Measurements from ENCODE around the gene ATPAF2. TPM values are rescaled to one million over a fixed set of nuclear protein-coding genes. Genes with fewer than 3 reads are reported as not detected.

The ATPAF2 gene
- total RNA-seq (2021) (44.5 and 61.7 TPM in 2 replicates), Bru-seq, nascent RNA (percentile 61 among the genes with signal in this experiment), BruChase-seq, experiment 1, labeled RNA remaining after a 2-hour chase (percentile 65 among the genes with signal in this experiment), BruChase-seq, experiment 2, labeled RNA remaining after a 6-hour chase (percentile 62 among the genes with signal in this experiment)
- long read RNA-seq, transcript ATPAF2-206 (8 exons, 1,564 nt) = major isoform, 69 of 78 reads
- long read RNA-seq, partial matches to known transcripts = 4 of 78 reads
- long read RNA-seq, other reads (novel, unspliced or antisense) = 5 of 78 reads

- Histone ChIP-seq H3K79me2 (ENCODE audit: low read depth) (peaks cover 56% of the 10 kb centered on the region), H4K20me1 (ENCODE audit: insufficient read depth) (no peaks in the 10 kb centered on the region), H3K9me3 (ENCODE audit: insufficient read depth, low read depth) (no peaks in the 10 kb centered on the region), H3K4me3 (peak within 1 kb of the TSS; percentile 92), H2AFZ (peak within 1 kb of the TSS; percentile 98), H3K27ac (no peak within 1 kb of the TSS), H3K4me2 (peak within 1 kb of the TSS; percentile 100), H3K27me3 (ENCODE audit: insufficient read depth, low read depth) (no peaks in the 10 kb centered on the region), H3K36me3 (ENCODE audit: low read depth) (no peaks in the 10 kb centered on the region), H3K9me2 (ENCODE audit: insufficient read depth) (no peaks in the 10 kb centered on the region), H3F3A (ENCODE audit: insufficient read depth, low read depth) (peaks cover 19% of the 10 kb centered on the region; the same call in 1 of the 2 replicates), H3K4me1 (replicated peaks; ENCODE audit: insufficient read depth) (peaks cover 36% of the 10 kb centered on the region)
- no TSS peak for BruUV-seq (replicated peaks)
- ChIA-PET CTCF (no interaction called here), POLR2A (ENCODE audit: unreplicated experiment) (interaction anchor here (0.6 kb wide), 2 partner anchors 66 kb away, joined by 3 to 5 read pairs; partner anchors contain the start of gene DRC3)
- DNase-seq = peak; percentile 94 to 100
- TF ChIP-seq EZH2 (IDR thresholded peaks at IDR 0.05; ENCODE audit: low read depth) = no peak
- TF ChIP-seq, protein P1, sequence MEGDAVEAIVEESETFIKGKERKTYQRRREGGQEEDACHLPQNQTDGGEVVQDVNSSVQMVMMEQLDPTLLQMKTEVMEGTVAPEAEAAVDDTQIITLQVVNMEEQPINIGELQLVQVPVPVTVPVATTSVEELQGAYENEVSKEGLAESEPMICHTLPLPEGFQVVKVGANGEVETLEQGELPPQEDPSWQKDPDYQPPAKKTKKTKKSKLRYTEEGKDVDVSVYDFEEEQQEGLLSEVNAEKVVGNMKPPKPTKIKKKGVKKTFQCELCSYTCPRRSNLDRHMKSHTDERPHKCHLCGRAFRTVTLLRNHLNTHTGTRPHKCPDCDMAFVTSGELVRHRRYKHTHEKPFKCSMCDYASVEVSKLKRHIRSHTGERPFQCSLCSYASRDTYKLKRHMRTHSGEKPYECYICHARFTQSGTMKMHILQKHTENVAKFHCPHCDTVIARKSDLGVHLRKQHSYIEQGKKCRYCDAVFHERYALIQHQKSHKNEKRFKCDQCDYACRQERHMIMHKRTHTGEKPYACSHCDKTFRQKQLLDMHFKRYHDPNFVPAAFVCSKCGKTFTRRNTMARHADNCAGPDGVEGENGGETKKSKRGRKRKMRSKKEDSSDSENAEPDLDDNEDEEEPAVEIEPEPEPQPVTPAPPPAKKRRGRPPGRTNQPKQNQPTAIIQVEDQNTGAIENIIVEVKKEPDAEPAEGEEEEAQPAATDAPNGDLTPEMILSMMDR (conservative IDR thresholded peaks at IDR 0.05) = no peak
- intact Hi-C loops (cut with micrococcal nuclease; ENCODE audit: unreplicated experiment) = loop anchor here (1.0 to 5.0 kb wide), 3 partner anchors 48 to 217 kb away; partner anchors contain the start of gene DRG2
These were observed at the start of gene ATPAF2, which contains the start of gene GID4 for GRCh38 chr17:18038861-18039534. TSS of gene ATPAF2 (minus strand) at chr17:18039168. CDS start at chr17:18039013, 155 bp downstream. TSS of gene GID4 (plus strand) at chr17:18039408. CDS start at chr17:18039465, 57 bp downstream.

- ChIA-PET CTCF (no interaction called here), POLR2A (ENCODE audit: unreplicated experiment) (no interaction called here)
- Histone ChIP-seq H3K4me2 (peak within 1 kb of the TSS; percentile 87), H3K9me2 (ENCODE audit: insufficient read depth) (no peaks in the 10 kb centered on the region), H3K36me3 (ENCODE audit: low read depth) (0 out of 2 replicates have a peak, but pooled peaks cover 2% of the 10 kb centered on the region), H3K79me2 (ENCODE audit: low read depth) (peaks cover 37% of the 10 kb centered on the region), H3K27ac (peak within 1 kb of the TSS; percentile 38), H3F3A (ENCODE audit: insufficient read depth, low read depth) (peaks cover 15% of the 10 kb centered on the region; the same call in 1 of the 2 replicates), H4K20me1 (ENCODE audit: insufficient read depth) (no peaks in the 10 kb centered on the region), H3K27me3 (ENCODE audit: insufficient read depth, low read depth) (no peaks in the 10 kb centered on the region), H3K4me3 (peak within 1 kb of the TSS; percentile 94), H2AFZ (peak within 1 kb of the TSS; percentile 86), H3K9me3 (ENCODE audit: insufficient read depth, low read depth) (no peaks in the 10 kb centered on the region), H3K4me1 (replicated peaks; ENCODE audit: insufficient read depth) (peaks cover 10% of the 10 kb centered on the region)
- peak; percentile 77 to 97 for DNase-seq
- TSS peak; percentile 58 for BruUV-seq (replicated peaks)
- intact Hi-C loops (cut with micrococcal nuclease; ENCODE audit: unreplicated experiment) = loop anchor here (2.0 kb wide), 1 partner anchor 49 kb away; the partner anchor contains the start of genes ATPAF2 and GID4
- no peak for TF ChIP-seq EZH2 (IDR thresholded peaks at IDR 0.05; ENCODE audit: low read depth)
- TF ChIP-seq, protein P1 (conservative IDR thresholded peaks at IDR 0.05) = no peak; the same call in 1 of the 2 replicates
These were observed 48.9 kb upstream of the ATPAF2 start, which contains the start of gene DRG2 for GRCh38 chr17:18087610-18088491. TSS of gene DRG2 (plus strand) at chr17:18087948. CDS start at chr17:18088024, 76 bp downstream.

Measured in PC-9 (cell line).